ENCODE data around the gene OTULINL. TPM values are rescaled to one million over a fixed set of nuclear protein-coding genes. Genes with fewer than 3 reads are reported as not detected.

The OTULINL gene
- total and polyA plus RNA-seq, 2 of the 8 experiments (the other 6 are each of a cell fraction or from before 2014, with no cell fraction given) = 3.1 to 8.3 TPM

GRCh38 chr5:14561741-14562140 lies 19.9 kb upstream of the OTULINL start:
- TF ChIP-seq POLR2A (IDR thresholded peaks at IDR 0.05; ENCODE audit: control extremely low read depth in 1 of 2, low read depth in 2 of 2, low read length in 2 of 2) (no peak), SP2 (IDR thresholded peaks at IDR 0.05; ENCODE audit: low read length) (no peak)
- H3K23me2 ChIP-seq (ENCODE audit: low read depth, low read length) = no peaks in the 10 kb centered on the region
- no peak overlapping the region for H2BK12ac ChIP-seq (ENCODE audit: low read depth, low read length)
- no peak overlapping the region for H4K5ac ChIP-seq (ENCODE audit: insufficient read length, low read depth, low read length)
- no peak overlapping the region for H2BK20ac ChIP-seq (ENCODE audit: low read length)
- H3K23ac ChIP-seq (ENCODE audit: insufficient read length) = no peak overlapping the region
- no peak overlapping the region for H2BK120ac ChIP-seq (replicated peaks; ENCODE audit: low read depth, low read length)
- H3K79me1 ChIP-seq (ENCODE audit: low read depth, low read length) = no peaks in the 10 kb centered on the region
- H2BK5ac ChIP-seq (ENCODE audit: low read depth, low read length) = no peak overlapping the region
- no peak overlapping the region for H2BK15ac ChIP-seq (ENCODE audit: low read length)
- H2AK5ac ChIP-seq (ENCODE audit: low read depth, low read length) = no peak overlapping the region
- DNase-seq (ENCODE audit: low read depth in 1 of 2, low spot score in 2 of 2) (no peak), FAIRE-seq (no peak)
- POLR2A ChIA-PET (ENCODE audit: partially characterized antibody) = interaction anchor here (2.7 kb wide), 1 partner anchor 20 kb away, joined by 8 read pairs; the partner anchor contains the start of gene OTULINL
- H3K4me3 ChIP-seq (ENCODE audit: extremely low read depth in 1 of 4, insufficient read depth in 2 of 4, low read depth in 3 of 4, low read length in 4 of 4) = no peak overlapping the region
- WGBS, 2 experiments (ENCODE audit: extremely low coverage in 1 of 2, insufficient coverage in 1 of 2, insufficient read length in 1 of 2, insufficient replicate concordance in 2 of 2, low coverage in 1 of 2, low lambda C conversion rate in 2 of 2, missing lambda C conversion rate in 1 of 2) = 93% methylated on average over 3 of the region's 3 CpGs; no CpG with 5 or more reads in 1 of the 2 experiments
- no peaks in the 10 kb centered on the region for H3K36me3 ChIP-seq (ENCODE audit: control insufficient read depth in 2 of 4, insufficient read depth in 4 of 4, low read length in 3 of 4)
- no peak overlapping the region for H3K14ac ChIP-seq (ENCODE audit: insufficient read length)
- H4K91ac ChIP-seq (replicated peaks; ENCODE audit: insufficient read length, low read length) = no peak overlapping the region
- CTCF ChIA-PET (ENCODE audit: partially characterized antibody) = interaction anchor here (1.0 to 1.3 kb wide), 3 partner anchors 36 to 194 kb away, joined by 4 to 6 read pairs (median 4); no protein-coding TSS in a partner anchor
- H3K4ac ChIP-seq (replicated peaks; ENCODE audit: insufficient read length, low read depth, low read length) = no peak overlapping the region
- H3K4me2 ChIP-seq (ENCODE audit: insufficient read depth in 1 of 2, low read depth in 2 of 2, low read length in 2 of 2) = no peak overlapping the region
- H4K8ac ChIP-seq (ENCODE audit: extremely low read depth, insufficient read depth, low read length) = no peak overlapping the region
- no peak overlapping the region for H3K56ac ChIP-seq (replicated peaks; ENCODE audit: insufficient read length, low read depth, low read length)
- no peaks in the 10 kb centered on the region for H3K79me2 ChIP-seq (ENCODE audit: control insufficient read depth in 1 of 2, insufficient read depth in 2 of 2, low read length in 2 of 2)
- H3K18ac ChIP-seq (ENCODE audit: extremely low read depth, low read length) = no peak overlapping the region
- H3K27me3 ChIP-seq (replicated peaks in 1 of 4; ENCODE audit: control insufficient read depth in 3 of 4, extremely low read depth in 1 of 4, insufficient read depth in 3 of 4, low read length in 3 of 4) = no peaks in the 10 kb centered on the region
- H2AFZ ChIP-seq (ENCODE audit: low read length) = no peak overlapping the region
- no peaks in the 10 kb centered on the region for H3K4me1 ChIP-seq (replicated peaks in 1 of 4; ENCODE audit: control insufficient read depth in 3 of 4, insufficient read depth in 4 of 4, low read length in 3 of 4)
- no peaks in the 10 kb centered on the region for H4K20me1 ChIP-seq (replicated peaks in 1 of 2; ENCODE audit: control insufficient read depth in 1 of 2, insufficient read depth in 2 of 2, low read length in 2 of 2)
- no peak overlapping the region for H3K27ac ChIP-seq (ENCODE audit: low read depth, low read length)
- H3K9me3 ChIP-seq (ENCODE audit: insufficient read depth in 2 of 2, low read depth in 1 of 2, low read length in 1 of 2) = peaks cover 0 to 3% of the 10 kb centered on the region in 2 experiments; a peak in 1 of 4 replicates
- H3K9ac ChIP-seq (replicated peaks in 1 of 4; ENCODE audit: extremely low read depth in 1 of 4, low read depth in 3 of 4, low read length in 3 of 4) = no peak overlapping the region

All from H1 (cell line).